HUDEP-2 (cell line): ENCODE results near the gene PDZRN3.

Source experiments
- DNase-seq, 76 experiments: peaks; one replicate each; lab custom pipeline; 2025; ENCODE audit not compliant: unreplicated experiment in 76 of 76; lab: John Stamatoyannopoulos, UW

Gene PDZRN3

DNA sequence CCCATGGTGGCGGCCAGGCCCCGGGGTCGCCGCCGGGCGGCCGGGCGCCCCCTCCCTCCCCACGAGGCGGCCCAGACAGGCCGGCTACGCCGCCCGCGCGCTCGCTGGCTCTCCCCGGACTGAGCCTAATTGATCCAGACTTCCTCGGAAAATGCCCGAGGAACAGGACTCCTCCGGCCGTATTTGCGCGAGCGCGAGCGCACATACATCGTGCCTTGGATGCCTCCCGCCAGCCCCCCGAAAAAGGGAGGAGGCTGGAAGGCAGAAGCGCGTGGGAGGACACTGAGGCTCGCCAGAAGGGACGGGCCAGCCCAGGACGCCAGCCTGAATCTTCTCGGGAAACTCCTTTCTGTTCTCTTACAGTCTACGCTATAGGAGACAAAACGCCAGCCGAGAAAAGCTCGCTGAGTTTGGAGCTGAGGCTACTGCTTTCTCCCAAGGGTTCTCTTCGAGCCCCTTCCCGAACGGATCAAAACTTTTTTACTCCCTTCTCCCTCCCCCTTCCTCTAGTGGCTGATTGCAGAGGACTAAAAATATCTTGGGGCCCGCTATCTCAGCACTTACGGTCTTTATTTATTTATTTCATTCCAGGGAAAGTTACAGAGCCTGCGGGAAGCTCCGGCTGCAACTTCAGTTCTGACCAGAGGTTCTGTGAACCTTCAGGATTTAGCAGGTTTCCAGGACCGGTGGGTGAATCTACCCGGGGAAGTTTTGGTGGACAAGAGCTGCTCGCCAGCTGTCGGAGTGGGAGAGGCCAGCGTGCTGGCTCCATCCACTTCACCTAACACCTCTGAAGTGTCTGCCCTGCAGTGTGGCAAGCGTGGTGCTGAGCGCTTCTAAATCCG lies at the start of gene PDZRN3:
TSS of gene PDZRN3 (minus strand) at position 121 of the 845 bp plus-strand sequence.
- DNase-seq: no peak

DNA sequence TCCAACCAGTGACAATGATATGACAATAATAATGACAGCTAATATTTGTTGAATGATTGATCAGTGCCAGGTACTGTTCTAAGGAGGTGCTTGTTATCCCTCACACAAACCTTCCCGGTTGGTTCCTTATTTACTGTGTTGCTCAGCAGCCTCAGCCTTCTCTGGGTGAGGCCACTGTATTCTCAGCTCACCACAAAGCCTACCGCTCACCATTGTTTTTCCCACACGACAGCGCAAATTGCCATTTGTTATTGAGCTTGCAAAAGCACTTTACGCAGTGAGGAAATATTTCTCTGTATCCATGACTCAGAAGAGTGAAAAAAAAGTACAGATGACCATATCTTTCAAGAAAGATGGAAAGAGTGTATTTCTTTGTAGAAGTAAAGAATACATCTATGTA lies 49.5 kb upstream of the PDZRN3 start:
- DNase-seq: no peak

- DNase-seq: no peak
These were observed 44.5 kb upstream of the PDZRN3 start for GRCh38 chr3:73669260-73669659.

DNA sequence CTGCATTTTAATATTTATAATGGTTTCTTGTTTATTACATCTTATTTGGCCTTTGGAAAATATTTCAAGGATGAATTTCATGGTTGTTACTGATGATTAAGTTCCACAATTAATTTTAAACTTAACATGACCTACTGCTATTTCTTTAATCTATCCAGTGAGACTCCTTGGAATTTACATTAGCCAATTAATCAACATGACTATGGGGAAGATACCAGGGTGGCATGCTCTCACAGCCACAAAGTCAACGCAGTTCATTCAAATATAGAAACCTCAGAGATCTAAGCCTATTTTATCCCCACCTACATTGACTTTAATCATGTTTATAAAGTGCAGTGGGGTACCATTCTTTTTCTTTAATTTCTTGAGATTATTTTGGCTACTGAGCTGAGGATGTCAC lies 43.6 kb upstream of the PDZRN3 start:
- DNase-seq: no peak

DNA sequence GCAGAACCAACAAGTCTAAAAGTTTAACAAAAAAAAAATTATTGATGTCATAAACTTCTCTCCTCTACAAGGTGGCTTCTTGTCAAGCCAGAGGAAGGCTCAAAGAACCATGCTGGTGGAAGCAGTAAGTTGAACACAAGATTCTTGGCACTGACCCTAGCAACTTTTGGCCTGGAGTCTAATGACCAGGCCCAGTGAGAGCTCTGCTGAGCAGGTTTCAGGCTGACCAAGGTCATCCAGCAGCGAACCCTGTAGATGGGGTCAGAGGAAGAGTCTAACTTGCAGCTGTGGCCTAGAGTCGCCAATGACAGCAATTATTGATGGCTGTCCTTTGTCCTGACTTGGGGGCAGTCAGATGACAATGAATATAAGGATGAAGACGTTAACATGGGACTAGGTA lies 43.1 kb upstream of the PDZRN3 start:
- DNase-seq: no peak

DNA sequence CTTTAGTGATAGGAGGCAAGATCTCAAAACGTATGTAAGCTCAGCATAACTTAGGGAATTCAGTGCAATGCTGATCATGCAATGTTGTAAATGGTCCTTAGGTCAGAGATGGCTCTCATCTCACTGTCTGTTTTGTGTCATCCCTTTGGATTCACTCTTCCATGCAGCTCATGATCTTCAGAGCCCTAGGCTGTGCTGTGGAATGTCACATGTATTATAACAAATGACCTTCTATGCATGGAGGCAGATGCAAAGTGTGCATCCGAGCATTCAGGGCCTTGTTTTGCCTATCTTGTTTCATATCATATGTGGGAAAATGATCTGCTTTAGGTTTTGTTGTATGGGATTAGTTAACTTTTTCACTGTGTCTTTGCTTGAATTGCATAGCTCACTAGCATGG lies 40.5 kb upstream of the PDZRN3 start:
- no peak for DNase-seq

- DNase-seq: no peak
These were observed 39.6 kb upstream of the PDZRN3 start for GRCh38 chr3:73664389-73664788.

DNA sequence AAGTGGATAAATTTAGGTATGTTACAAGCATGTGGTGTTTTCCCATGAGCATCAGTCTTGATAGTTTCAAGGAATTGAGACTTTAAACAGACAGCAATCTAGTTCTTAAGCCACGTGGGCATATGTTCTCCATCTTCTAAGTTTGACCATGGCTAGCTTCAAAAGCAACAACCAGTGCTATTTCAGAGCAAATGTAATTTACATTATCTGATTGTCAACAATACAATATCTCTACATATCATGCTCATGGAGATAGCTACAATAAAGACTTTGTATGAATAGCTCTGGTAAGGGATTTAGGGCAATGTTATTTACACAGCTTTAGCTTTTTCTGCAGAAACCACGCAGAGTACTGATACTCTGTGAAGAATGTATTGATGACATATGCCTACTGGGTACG lies 38.8 kb upstream of the PDZRN3 start:
- no peak for DNase-seq

DNA sequence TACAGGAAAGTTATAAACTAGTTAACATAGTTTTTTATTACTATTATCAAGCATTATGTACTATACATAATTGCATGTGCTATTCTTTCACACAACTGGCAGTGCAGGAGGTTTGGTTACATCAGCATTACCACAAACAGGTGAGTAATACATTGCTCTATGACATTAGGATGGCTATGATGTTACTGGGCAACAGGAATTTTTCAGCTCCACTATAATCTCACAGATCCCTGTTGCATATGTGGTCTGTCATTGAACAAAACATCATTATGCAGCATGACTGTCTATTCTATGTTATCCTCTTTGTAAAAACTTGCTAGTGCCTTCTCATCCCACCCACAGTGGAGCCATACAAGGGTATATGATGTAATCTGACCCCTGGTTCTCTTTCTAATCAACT lies 36.5 kb upstream of the PDZRN3 start:
- no peak for DNase-seq

- DNase-seq: no peak
These were observed 33.5 kb upstream of the PDZRN3 start for GRCh38 chr3:73658227-73658626.

GRCh38 chr3:73657186-73657585 lies 32.4 kb upstream of the PDZRN3 start:
- no peak for DNase-seq

GRCh38 chr3:73656241-73656890 lies 31.6 kb upstream of the PDZRN3 start:
- DNase-seq: no peak

DNA sequence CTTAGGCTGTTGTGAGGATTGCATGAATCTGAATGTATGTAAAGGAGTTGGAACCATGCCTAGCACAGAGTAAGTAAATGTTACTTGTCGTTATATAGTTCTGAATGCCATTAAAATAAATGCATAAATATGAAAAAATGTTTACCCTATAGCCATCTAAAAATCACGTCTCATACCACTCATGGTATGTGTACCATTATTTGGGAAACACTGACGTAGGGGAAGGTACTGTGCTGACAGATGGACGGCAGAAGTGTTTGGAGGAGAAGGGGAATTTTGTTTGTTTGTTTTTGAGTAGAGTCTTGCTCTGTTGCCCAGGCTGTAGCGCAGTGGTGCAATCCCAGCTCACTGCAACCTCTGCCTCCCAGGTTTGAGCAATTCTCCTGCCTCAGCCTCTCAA lies 30.5 kb upstream of the PDZRN3 start:
- no peak for DNase-seq

DNA sequence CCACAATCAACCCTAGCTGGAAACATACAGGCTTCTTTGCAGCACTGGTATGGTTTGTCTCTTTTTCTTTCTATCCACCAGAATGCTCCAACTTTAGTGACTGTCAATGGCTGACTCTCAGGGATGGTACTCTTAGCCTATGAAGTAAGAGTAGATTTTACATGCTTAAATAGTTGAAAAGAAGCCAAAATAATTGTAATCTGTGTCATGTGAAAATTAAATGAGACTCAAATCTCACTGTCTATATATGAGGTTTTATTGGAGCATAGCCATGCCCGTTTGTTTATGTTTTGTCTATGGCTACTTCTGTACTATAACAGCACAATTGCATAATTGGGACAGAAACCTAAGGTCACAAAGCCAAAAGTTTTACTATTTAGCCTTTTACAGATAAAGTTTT lies 29.1 kb upstream of the PDZRN3 start:
- no peak for DNase-seq

DNA sequence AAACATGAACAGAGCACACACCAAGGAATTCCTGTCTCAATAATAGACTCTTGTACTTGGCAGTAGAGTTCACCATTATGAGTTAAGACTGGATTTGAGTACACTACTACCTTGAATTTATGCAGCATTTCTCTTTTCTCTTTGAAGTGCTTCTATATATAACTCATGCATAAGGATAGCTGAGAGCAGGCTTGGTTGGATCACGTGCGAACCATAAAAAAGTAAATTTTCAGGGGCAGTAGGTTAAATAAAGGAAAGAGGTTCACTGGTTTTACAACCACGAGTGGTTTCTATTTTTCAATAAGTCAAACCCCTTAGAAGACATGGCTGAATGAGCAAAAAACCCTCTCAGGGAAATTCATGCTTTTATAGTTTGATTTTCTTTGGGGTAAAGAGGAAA lies 28.6 kb upstream of the PDZRN3 start:
- no peak for DNase-seq

- no peak for DNase-seq
These were observed 28.2 kb upstream of the PDZRN3 start for GRCh38 chr3:73652896-73653295.

DNA sequence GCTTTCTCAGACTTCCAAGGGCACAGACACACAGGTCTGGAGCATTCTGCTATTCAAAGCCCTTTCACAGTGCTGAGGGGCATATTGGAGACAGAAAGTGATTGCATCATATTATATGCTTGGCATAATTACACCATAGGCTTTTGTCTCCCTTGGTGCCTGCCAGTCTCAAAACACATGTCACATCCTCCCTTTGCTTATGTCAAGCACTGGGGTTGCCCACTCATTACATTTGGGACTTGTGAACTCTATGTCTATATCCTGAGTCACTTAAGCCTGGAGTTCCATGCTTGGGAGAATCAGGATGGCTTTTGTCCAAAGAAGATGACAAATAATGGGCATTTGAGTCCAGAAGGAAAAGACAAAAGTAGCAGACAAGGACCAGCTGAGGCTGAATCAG lies 12.3 kb upstream of the PDZRN3 start:
- no peak for DNase-seq

- no peak for DNase-seq
These were observed 10.5 kb upstream of the PDZRN3 start for GRCh38 chr3:73635254-73635653.

DNA sequence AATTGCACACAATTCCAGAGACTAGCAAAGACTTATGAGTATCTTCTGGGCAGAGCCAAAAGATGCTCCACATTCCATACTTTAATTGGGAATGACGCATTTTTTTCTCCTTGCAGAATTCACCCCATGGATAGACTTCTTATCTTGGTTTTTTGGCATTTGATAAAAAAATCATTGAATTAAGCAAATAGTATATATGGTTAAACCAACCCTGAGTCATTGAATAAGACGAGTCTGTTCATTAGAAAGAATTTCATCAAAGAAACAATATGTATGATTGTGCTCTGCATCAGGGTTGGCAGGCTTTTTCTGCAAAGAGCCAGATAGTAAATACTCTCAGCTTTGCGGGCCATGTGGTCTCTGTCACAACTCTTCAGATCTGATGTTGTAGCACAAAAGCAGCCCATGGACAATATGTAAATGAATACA lies 9.2 kb upstream of the PDZRN3 start:
- DNase-seq: no peak

GRCh38 chr3:73633453-73633852 lies 8.7 kb upstream of the PDZRN3 start:
- DNase-seq: no peak

GRCh38 chr3:73626106-73626505 lies 1.4 kb upstream of the PDZRN3 start:
- no peak for DNase-seq
